ENCODE results near the gene PHC2. TPM values are rescaled to one million over a fixed set of nuclear protein-coding genes. Genes with fewer than 3 reads are reported as not detected.

Gene PHC2, protein sequence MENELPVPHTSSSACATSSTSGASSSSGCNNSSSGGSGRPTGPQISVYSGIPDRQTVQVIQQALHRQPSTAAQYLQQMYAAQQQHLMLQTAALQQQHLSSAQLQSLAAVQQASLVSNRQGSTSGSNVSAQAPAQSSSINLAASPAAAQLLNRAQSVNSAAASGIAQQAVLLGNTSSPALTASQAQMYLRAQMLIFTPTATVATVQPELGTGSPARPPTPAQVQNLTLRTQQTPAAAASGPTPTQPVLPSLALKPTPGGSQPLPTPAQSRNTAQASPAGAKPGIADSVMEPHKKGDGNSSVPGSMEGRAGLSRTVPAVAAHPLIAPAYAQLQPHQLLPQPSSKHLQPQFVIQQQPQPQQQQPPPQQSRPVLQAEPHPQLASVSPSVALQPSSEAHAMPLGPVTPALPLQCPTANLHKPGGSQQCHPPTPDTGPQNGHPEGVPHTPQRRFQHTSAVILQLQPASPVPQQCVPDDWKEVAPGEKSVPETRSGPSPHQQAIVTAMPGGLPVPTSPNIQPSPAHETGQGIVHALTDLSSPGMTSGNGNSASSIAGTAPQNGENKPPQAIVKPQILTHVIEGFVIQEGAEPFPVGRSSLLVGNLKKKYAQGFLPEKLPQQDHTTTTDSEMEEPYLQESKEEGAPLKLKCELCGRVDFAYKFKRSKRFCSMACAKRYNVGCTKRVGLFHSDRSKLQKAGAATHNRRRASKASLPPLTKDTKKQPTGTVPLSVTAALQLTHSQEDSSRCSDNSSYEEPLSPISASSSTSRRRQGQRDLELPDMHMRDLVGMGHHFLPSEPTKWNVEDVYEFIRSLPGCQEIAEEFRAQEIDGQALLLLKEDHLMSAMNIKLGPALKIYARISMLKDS
- total RNA-seq: 135 and 153 TPM in 2 replicates

DNA sequence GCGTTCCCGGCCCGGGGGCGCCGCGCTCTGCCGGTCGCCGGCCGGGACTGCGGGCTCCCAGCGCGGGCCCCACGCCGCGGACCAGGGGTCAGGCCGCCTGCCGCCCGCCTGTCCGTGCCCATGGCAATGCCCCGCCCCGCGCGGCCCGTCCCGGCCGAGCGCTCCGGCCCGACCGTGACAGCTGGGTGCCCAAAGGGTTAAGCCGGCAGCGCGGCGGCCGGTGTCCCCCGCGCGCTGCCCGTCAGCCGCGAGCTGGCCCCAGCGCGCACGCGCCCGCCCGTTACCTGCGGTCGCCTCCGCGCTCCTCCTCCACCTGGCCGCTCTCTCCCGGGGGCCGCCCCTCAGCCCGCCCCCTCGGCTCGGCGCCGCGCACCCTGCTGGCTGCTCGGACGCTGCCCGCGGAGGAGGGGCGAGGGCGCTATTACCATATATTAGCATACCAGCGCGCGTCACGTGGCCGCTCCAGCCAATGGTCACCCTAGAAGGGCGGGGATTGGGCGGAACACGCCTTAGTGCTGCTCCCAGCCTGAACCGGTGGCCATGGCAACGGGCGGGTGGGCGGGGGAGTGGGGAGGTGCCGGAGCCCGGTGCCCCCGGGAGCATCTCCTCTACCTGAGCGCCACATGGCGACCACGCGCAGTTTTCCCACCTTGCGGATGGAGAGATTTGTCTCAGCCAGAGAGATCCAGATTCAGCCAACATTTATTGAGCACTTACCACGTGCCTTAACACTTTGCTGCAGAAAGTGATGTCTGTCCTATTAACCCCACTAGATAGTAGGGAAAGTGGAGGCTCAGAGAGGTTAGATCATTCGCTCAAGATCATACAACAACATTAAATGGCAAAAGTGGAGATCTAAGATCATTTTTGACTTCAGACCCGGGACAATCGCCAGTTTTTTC, at the start of gene PHC2:
PHC2 (minus strand) TSS at position 404 of the 902 bp plus-strand sequence. CDS start 55,556 bp downstream, outside the sequence.

DNA sequence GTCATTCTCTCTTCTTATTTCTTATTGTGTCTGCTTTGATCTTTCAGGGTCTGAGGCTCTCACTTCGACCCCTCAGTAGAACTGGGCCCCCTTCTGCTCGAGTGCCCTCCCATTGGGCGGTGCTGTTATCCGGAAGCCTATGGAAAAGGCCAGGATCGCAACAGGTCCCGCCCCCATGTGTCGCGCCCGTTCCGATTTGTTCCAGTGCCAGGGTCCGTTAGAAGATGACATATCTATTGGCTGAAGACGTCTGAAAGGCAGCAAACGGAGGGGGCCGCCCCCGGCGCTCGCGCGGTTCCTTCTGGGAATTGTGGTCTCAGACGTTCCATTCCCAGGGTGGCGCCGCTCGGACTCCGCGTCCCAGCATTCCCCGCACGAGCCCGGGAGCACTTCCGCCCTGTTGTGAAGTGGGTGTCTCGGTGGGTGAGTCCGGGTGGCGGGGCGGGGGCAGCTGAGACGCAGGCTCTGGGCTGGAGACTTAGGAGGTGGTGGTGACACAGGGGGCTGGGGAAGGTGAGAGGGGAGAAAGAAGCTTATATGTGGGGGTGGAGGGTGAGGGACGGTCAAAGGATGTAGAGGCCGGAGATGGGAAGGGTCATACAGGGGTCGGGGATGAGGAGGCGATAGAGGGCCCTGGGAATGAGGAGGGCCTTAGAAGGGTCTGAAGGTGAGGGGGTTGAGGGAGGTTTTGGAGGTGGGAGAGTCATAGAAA, 41.5 kb upstream of the PHC2 start, which contains the start of gene ZSCAN20:
ZSCAN20 (plus strand) TSS at position 377 of the 712 bp plus-strand sequence. CDS start 6,644 bp downstream, outside the sequence.

DNA sequence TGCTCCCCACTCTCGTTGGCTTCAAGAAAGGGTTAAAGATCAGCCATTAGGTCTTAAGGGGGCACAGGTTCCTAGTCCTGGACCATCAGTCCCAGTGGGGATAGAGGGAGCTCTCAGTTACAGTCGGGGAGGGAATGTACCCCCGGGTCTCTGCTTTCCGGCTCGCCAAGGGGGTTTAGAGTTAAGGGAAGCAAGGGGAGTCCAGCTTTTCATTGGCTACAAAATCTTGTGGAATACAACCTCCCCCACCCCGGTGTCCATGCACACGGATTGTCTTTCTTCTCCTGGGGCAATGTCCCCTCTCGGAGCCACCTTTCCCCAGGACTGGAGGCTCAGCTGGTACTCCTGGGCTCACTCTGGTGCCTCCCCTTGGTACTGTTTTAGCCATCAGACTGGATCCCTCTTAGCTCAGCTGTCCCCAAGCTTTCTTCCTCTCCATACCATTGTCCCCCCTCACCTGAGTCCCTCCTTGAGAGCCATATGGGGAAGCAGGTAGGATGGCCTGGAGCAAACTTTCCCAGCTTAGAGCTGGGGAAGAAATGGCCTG, 110.2 kb downstream of the PHC2 start, which contains the start of gene A3GALT2:
A3GALT2 (minus strand) TSS at position 480 of the 547 bp plus-strand sequence; CDS start at position 480, 0 bp downstream.

Small RNAs within 50 kb of the gene (small RNA-seq; reads per million reads assigned to genes)
- gene RN7SKP16: not detected

Other genes starting within 250 kb of the PHC2 start
- gene TRIM62, start 249.1 kb downstream of the PHC2 start, total RNA-seq: 1.1 and 1.2 TPM in 2 replicates
- gene ZNF362, start 174.6 kb downstream of the PHC2 start, total RNA-seq: 5.9 and 6.1 TPM in 2 replicates
- not detected in 2 replicates for gene A3GALT2, start 110.0 kb downstream of the PHC2 start, total RNA-seq
- gene ZSCAN20, start 41.5 kb upstream of the PHC2 start, total RNA-seq: 7.7 and 8.8 TPM in 2 replicates

All from subcutaneous preadipocyte (primary cell).